Psoas muscle (tissue), 8 donors: ENCODE measurements around the gene SETX. TPM values are rescaled to one million over a fixed set of nuclear protein-coding genes. Genes with fewer than 3 reads are reported as not detected.
A peak's percentile ranks its signal among the peaks of the same experiment; 100 is the strongest.

Experiments used
- ATAC-seq, 4 donors: fragments of 200-7000 bp; cut with Tn5 transposase; one replicate each; pipeline ENCODE4 v1.9.1; 2020; ENCODE audit warnings: moderate library complexity in 3 of 4, mild to moderate bottlenecking in 2 of 4
- DNase-seq, 2 donors: peaks; one replicate each; pipeline ENCODE4 v3.0.0-alpha.2; 2020
- H3K27ac ChIP-seq: fragments of 200-600 bp; one replicate; pipeline ENCODE4 v1.8.0; 2022
- H3K27me3 ChIP-seq, 3 donors: fragments of 200-600 bp in 1 of 3; one replicate each; pipeline versions ENCODE4 v1.6.1 to v1.8.0; 2013 to 2022; ENCODE audit warnings: low read length in 2 of 3, mild to moderate bottlenecking in 2 of 3, moderate library complexity in 1 of 3; ENCODE audit not compliant: insufficient read depth in 3 of 3
- H3K36me3 ChIP-seq, 2 donors: fragments of 200-600 bp in 1 of 2; one replicate each; pipeline versions ENCODE4 v1.6.1 to v1.8.0; 2013 to 2022; ENCODE audit warnings: low read depth in 1 of 2, mild to moderate bottlenecking in 1 of 2, moderate library complexity in 1 of 2; ENCODE audit not compliant: insufficient read depth in 1 of 2
- H3K4me1 ChIP-seq: fragments of 200-600 bp; one replicate; pipeline ENCODE4 v1.8.0; 2022
- H3K4me3 ChIP-seq: fragments of 200-600 bp; one replicate; pipeline ENCODE4 v1.8.0; 2022; ENCODE audit warnings: mild to moderate bottlenecking
- H3K9me3 ChIP-seq: fragments of 200-600 bp; one replicate; pipeline ENCODE4 v1.8.0; 2022
- WGBS, 3 donors: extraction: QIAGEN DNeasy Blood & Tissue Kit; methylation state at CpG; one replicate each; pipeline versions ENCODE4 v1.1.6 to v1.1.7; 2013; 5-methylcytosine and 5-hydroxymethylcytosine counted together
- intact Hi-C, 2 donors: fragments of 100-400 bp; cut with DNase I; formaldehyde crosslinking; loops; one replicate each; pipeline versions ENCODE4 v1.11.0 to v1.14.2; 2022
- polyA plus RNA-seq, 3 donors: library from polyadenylated mRNA; stranded (reverse); fragments of 200-250 nt; gene quantifications; one replicate each; pipeline ENCODE4 v1.2.3, GENCODE V29; 2013
- total RNA-seq, 4 donors: library from RNA; stranded (reverse); fragmentation: NEBNext Ultra II Directional in 2 of 4; extraction: Animal tissue kit (Norgen Biotek cat#: 25700) in 2 of 4; gene quantifications; one replicate each; pipeline versions ENCODE4 v1.2.1 to v1.2.4, GENCODE V29; 2021 to 2023
- TF ChIP-seq, protein P1 (sequence below): fragments of 200-600 bp; IDR thresholded peaks from one replicate; pipeline ENCODE4 v1.8.0; 2022; ENCODE audit warnings: antibody characterized with exemption
- donor health status: healthy with polysubstance abuse.
- donor health status: DM: no; HTN: no; CAD: no; lungs with moderate emphysema.
- donor health status: Bipolar disorder and iron deficiency.
- donor health status: healthy.
- donor health status: DM: yes; HTN: yes; CAD: no.
- donor health status: DM: no; HTN: no; CAD: no.
- donor health status: DM: no; HTN: no; CAD: no.
- donor health status: DM: yes; HTN: yes; CAD: no.

Gene SETX
- total and polyA plus RNA-seq, 7 donors = 10.0 to 26.8 (median 20.6) TPM

DNA sequence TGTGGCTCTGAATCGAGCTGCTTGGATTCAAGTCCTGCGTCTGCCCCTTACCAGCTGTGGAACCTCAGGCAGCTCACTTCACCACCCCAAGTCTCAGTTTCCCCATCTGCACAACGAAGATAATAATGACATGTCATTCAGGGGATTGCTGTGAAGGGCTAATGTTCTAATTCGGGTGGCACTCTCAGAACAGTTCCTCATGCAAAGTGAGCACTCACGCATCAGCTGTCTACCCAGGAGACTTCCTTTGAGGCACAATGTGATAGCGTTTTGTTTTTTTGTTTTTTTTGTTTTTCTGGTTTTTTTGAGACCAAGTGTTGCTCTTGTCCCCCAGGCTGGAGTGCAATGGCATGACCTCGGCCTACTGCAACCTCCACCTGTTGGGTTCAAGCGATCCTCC lies 136.6 kb downstream of the SETX start:
- no peak for DNase-seq
- H3K27ac ChIP-seq = no peak overlapping the region

DNA sequence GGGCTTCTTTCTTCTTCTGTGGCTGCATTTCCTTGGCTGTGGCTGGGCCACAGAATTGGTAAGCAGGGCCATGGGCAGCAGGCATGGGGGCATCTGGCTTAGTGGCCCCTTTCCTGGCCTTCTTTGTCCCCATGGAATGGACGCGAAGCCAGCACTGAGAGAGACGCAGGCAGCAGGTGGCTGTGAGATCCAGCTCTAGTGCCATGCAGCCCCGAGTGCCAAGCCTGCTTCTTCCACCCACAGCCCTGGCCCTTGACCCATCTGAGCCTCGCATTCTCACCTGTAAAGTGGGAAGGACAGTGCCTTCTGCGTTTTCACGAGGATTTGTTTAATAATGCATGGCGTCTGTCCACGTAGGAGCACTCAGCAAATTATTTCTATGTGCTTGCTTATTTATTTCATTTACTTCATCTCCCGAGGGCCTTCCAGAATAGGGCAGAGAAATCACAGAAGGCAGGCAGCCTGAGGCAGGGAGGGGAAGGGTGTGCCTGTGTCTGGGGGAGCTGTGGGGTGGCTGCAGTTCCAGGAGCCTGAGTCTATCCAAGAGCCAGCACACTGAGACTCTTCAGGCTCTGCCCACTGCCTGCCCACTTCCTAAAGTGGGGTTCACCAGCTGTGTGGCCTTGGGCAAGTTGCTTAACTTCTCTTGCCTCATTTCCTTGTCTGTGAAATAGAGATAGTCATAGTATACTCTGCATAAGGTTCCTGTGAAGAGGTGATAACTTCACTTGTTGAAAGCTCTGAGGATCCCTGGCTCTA lies 137.7 kb downstream of the SETX start:
- peak overlapping the region; percentile 70 for H3K27ac ChIP-seq
- peaks cover 15% of the 10 kb centered on the region for H3K4me1 ChIP-seq
- no peak for DNase-seq
- intact Hi-C loops = no loop called here
- 38 to 65% (median 52%) methylated on average over 10 of the region's 10 CpGs for WGBS, 3 donors
- no peaks in the 10 kb centered on the region for H3K36me3 ChIP-seq
- H3K27me3 ChIP-seq = no peaks in the 10 kb centered on the region
- TF ChIP-seq, protein P1, sequence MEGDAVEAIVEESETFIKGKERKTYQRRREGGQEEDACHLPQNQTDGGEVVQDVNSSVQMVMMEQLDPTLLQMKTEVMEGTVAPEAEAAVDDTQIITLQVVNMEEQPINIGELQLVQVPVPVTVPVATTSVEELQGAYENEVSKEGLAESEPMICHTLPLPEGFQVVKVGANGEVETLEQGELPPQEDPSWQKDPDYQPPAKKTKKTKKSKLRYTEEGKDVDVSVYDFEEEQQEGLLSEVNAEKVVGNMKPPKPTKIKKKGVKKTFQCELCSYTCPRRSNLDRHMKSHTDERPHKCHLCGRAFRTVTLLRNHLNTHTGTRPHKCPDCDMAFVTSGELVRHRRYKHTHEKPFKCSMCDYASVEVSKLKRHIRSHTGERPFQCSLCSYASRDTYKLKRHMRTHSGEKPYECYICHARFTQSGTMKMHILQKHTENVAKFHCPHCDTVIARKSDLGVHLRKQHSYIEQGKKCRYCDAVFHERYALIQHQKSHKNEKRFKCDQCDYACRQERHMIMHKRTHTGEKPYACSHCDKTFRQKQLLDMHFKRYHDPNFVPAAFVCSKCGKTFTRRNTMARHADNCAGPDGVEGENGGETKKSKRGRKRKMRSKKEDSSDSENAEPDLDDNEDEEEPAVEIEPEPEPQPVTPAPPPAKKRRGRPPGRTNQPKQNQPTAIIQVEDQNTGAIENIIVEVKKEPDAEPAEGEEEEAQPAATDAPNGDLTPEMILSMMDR = no peak
- no peak for ATAC-seq
- H3K4me3 ChIP-seq = no peak overlapping the region
- no peaks in the 10 kb centered on the region for H3K9me3 ChIP-seq

More for the DNA sequence above, 136.6 kb downstream of the SETX start:
- intact Hi-C loops = no loop called here
- H3K27me3 ChIP-seq = no peaks in the 10 kb centered on the region
- no peak overlapping the region for H3K4me3 ChIP-seq
- no peaks in the 10 kb centered on the region for H3K36me3 ChIP-seq
- peaks cover 15% of the 10 kb centered on the region for H3K4me1 ChIP-seq
- TF ChIP-seq, protein P1 = no peak
- no peaks in the 10 kb centered on the region for H3K9me3 ChIP-seq
- no peak for ATAC-seq
- 78 to 85% (median 83%) methylated on average over 8 of the region's 8 CpGs for WGBS, 3 donors

GRCh38 chr9:132214027-132214622 lies 140.7 kb downstream of the SETX start:
- peak; percentile 75 to 85 for DNase-seq
- no peaks in the 10 kb centered on the region for H3K27me3 ChIP-seq
- TF ChIP-seq, protein P1 = no peak
- H3K4me1 ChIP-seq = peaks cover 15% of the 10 kb centered on the region
- no peak overlapping the region for H3K4me3 ChIP-seq
- peak; percentile 96 to 99 (median 97) for ATAC-seq
- intact Hi-C loops = no loop called here
- no peaks in the 10 kb centered on the region for H3K9me3 ChIP-seq
- H3K27ac ChIP-seq = peak overlapping the region; percentile 81
- WGBS, 3 donors = 4 to 9% (median 8%) methylated on average over 17 to 18 of the region's 18 CpGs
- no peaks in the 10 kb centered on the region for H3K36me3 ChIP-seq

DNA sequence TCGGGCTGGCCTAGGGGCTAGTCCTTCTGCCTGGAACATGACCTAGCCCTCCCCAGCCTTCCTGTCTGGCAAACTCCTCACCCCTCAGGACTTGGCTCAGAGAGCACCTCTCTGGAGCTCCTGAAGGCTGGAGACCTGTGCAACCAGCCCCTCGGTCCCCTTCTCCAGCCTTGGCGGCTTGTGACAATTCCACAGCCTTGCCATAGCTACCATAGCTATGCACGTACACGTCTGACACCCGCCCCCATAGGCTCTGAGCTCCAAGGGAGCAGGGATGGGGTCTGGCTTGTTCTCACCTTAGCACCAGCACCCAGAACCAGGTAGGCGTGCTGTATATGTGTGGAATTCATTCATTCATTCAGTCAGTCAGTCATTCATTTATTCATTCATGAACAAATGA lies 143.2 kb downstream of the SETX start:
- no peak overlapping the region for H3K4me3 ChIP-seq
- DNase-seq (no peak), ATAC-seq (no peak)
- TF ChIP-seq, protein P1 = no peak
- H3K36me3 ChIP-seq = no peaks in the 10 kb centered on the region
- H3K4me1 ChIP-seq = peaks cover 9% of the 10 kb centered on the region
- H3K9me3 ChIP-seq = no peaks in the 10 kb centered on the region
- H3K27me3 ChIP-seq = peaks cover 0 to 7% (median 0%) of the 10 kb centered on the region in 3 donors
- intact Hi-C loops = no loop called here
- no peak overlapping the region for H3K27ac ChIP-seq
- WGBS, 3 donors = 89 to 95% (median 92%) methylated on average over 7 of the region's 7 CpGs

Other genes with a start within 250 kb of the SETX start
- gene NTNG2, start 192.9 kb downstream of the SETX start, total RNA-seq = 1 to 10 TPM in 1 of 4 donors, under 1 TPM in 3; 0.20 to 1.3 (median 0.44) TPM
- under 1 TPM; 0.01 to 0.04 (median 0.03) TPM for gene NTNG2, start 192.9 kb downstream of the SETX start, polyA plus RNA-seq
- 10 to 100 TPM; 11.1 to 15.3 (median 12.0) TPM for gene TTF1, start 51.9 kb upstream of the SETX start, total RNA-seq
- gene TTF1, start 51.9 kb upstream of the SETX start, polyA plus RNA-seq = 10 to 100 TPM; 21.5 to 33.8 (median 22.4) TPM
- not detected for gene CFAP77, start 55.2 kb upstream of the SETX start, total RNA-seq
- gene CFAP77, start 55.2 kb upstream of the SETX start, polyA plus RNA-seq = not detected
- gene BARHL1, start 227.6 kb upstream of the SETX start, total RNA-seq = not detected
- gene BARHL1, start 227.6 kb upstream of the SETX start, polyA plus RNA-seq = not detected